22Rv1 (cell line): ENCODE data around the gene MIGA1.

Experiments
- ZFX ChIP-seq: fragments of 450-650 bp; IDR thresholded peaks from 2 replicates; pipeline ENCODE4 v1.6.1; 2017; ENCODE audit warnings: antibody characterized with exemption, borderline replicate concordance
- TF ChIP-seq, protein P1 (sequence below): fragments of 450-650 bp; IDR thresholded peaks from 2 replicates; pipeline ENCODE4 v1.5.1; 2017; ENCODE audit warnings: mild to moderate bottlenecking

DNA sequence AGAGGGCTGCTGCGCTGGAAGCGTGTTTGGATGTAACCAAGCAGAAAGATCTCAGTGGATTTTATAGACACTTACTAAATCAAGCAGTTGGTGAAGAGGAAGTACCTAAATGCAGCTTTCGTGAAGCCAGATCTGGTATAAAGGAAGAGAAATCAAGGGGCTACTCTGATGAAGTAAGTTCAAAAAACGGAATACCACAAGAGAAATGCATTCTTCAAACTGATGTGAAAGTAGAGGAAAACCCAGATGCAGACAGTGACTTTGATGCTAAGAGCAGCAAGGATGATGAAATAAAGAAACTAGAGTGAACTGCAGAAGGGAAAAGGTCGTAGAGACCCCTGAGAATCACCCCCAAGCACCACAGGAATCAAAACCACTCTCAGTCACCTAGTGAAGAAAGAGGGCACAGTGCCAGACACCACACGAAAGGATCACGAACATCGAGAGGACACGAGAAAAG lies 68.2 kb downstream of the MIGA1 start:
- TF ChIP-seq, protein P1, sequence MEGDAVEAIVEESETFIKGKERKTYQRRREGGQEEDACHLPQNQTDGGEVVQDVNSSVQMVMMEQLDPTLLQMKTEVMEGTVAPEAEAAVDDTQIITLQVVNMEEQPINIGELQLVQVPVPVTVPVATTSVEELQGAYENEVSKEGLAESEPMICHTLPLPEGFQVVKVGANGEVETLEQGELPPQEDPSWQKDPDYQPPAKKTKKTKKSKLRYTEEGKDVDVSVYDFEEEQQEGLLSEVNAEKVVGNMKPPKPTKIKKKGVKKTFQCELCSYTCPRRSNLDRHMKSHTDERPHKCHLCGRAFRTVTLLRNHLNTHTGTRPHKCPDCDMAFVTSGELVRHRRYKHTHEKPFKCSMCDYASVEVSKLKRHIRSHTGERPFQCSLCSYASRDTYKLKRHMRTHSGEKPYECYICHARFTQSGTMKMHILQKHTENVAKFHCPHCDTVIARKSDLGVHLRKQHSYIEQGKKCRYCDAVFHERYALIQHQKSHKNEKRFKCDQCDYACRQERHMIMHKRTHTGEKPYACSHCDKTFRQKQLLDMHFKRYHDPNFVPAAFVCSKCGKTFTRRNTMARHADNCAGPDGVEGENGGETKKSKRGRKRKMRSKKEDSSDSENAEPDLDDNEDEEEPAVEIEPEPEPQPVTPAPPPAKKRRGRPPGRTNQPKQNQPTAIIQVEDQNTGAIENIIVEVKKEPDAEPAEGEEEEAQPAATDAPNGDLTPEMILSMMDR: no peak
- TF ChIP-seq ZFX: no peak
